KG1 (cell line): ENCODE measurements around the gene JCAD.
"Not testable (repeated sequence)": the region's sequence is repeated elsewhere in the genome, so short reads cannot be mapped to it uniquely, and the experiment has no call there.

ENCODE experiments used
- DNase-seq: peaks from one replicate; lab custom pipeline; 2025; lab: John Stamatoyannopoulos, UW

Gene JCAD

DNA sequence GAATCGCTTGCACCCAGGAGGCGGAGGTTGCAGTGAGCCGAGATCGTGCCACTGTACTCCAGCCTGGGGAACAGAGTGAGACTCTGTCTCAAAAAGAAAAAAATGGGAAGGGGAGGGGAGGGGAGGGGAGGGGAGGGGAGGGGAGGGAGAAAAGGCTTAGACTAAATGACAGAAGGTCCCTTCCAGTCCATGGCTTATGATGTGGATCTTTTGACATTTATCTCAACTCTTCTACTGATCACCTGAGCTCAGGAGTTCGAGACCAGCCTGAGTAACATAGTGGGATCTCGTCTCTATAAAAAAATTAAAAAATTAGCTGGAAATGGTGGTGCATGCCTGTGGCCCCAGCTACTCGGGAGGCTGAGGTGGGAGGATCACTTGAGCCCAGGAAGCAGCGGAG lies 34.0 kb downstream of the JCAD start:
- DNase-seq: not testable (repeated sequence)

- DNase-seq: no peak
Measured at GRCh38 chr10:30022590-30022989, 36.8 kb downstream of the JCAD start.

DNA sequence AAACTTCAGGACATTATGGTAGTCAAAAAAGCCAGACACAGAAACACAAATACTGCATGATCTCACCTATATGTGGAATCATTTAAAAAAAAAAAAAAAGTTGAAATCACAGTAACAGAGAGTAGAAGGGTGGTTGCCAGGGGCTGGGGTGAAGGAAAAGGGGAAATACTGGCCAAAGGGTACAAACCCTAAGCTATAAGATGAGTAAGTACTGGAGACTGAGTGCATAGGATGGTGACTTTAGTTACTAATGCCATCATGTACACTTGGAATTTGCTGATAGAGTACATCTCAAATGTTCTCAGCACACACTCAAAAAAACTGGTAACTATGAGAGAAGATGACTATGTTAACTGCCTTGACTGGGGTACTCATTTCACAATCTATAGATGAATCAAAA lies 39.9 kb downstream of the JCAD start:
- DNase-seq: no peak

GRCh38 chr10:30018496-30018895 lies 40.9 kb downstream of the JCAD start:
- no peak for DNase-seq

- DNase-seq: no peak
Measured at GRCh38 chr10:30017966-30018365, 41.4 kb downstream of the JCAD start.

GRCh38 chr10:30017556-30017955 lies 41.8 kb downstream of the JCAD start:
- no peak for DNase-seq

DNA sequence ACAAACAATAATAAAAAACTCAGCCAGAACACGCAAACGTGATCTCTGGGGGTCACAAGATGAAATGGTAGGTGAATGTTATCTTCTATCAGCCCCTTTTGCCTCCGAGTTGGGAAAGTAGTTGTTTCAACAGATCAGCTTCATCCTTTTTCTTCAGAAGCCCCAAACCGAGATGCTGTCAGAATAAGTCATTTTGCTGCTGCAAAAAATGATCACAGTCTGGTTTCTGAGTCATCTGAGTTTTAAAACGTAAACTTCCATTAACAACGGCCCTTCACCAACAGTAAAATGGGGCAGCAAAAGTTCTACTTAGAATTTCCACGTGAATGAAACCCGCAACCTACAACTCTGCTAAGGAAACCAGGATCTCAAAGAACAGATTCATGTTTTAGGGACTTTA lies 44.9 kb downstream of the JCAD start:
- DNase-seq: no peak

DNA sequence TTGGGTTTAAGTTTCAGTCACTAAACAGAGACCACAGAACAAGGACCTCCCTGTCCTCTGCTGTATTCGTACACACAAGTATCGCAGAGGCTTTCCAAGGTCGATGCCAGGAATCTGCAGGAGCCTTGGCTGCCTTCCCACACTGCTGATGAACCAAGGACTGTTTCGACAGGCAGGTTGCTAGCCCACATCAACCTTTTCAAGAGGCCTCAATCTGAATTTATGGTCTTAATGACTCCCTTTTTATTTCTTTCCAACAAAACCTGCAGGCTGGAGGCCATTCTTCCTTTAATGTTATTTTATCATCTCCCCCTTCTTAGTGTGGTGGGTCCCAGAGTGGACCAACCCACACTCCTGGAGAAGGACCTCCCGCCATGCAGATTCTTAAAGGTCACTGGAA lies 45.6 kb downstream of the JCAD start:
- DNase-seq: no peak

DNA sequence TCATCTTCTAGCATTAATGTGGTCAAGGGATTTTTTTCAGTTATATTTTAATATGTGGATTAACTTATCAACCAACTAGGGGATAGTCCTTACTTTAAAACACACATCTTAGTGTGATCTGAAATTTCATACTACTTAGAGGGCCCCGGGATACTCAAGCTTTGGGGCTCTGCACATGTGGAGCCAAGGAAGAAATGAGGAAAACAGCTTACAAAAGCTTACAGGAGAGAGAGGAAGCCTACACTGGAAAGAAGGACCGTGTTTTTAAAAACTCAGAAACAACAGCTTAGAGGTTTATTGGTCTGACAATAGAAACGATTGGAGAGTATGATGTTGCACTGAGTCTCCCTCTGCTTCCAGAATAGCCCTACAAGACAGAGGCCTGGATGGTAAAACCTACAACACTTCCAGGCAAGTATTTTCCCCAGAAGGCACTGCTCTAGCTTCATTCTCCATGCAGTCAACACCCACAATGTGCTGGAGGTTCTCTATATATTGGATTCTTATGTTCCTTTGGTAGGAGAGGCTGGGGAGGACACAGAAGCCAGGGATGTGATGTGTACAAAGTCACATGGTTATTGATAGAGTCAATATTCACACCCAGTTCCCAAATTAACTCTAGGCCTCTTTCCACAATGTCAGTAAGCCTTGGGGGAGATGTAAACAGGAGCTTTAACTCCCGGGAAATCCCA lies 47.3 kb downstream of the JCAD start:
- no peak for DNase-seq

GRCh38 chr10:30011396-30011795 lies 48.0 kb downstream of the JCAD start:
- no peak for DNase-seq

DNA sequence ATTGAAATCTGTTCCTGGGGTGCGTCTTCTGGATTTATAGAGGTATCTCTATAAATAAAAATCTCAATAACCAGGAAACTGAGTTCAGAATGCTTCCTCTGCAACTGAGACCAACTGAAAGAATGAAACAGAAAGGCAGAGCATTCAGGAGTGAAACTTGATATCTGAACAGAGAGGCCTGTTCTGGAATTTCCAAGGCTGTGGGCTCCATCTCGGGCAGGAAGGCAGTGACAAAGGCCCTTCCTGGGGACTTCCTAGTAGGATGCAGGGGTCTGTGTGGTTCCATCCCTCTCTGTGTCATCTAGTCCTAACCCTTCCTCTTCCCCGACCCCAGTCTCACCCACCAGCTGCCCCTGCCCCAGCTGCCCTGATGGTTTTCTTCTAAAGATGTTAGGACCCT lies 52.0 kb downstream of the JCAD start:
- DNase-seq: no peak

GRCh38 chr10:30006410-30006809 lies 53.0 kb downstream of the JCAD start:
- DNase-seq: no peak

GRCh38 chr10:30005116-30005515 lies 54.3 kb downstream of the JCAD start:
- not testable (repeated sequence) for DNase-seq

GRCh38 chr10:30002426-30003266 lies 56.7 kb downstream of the JCAD start:
- DNase-seq: peak; percentile 31

- DNase-seq: no peak
Measured at GRCh38 chr10:30000802-30001571, 58.4 kb downstream of the JCAD start.

DNA sequence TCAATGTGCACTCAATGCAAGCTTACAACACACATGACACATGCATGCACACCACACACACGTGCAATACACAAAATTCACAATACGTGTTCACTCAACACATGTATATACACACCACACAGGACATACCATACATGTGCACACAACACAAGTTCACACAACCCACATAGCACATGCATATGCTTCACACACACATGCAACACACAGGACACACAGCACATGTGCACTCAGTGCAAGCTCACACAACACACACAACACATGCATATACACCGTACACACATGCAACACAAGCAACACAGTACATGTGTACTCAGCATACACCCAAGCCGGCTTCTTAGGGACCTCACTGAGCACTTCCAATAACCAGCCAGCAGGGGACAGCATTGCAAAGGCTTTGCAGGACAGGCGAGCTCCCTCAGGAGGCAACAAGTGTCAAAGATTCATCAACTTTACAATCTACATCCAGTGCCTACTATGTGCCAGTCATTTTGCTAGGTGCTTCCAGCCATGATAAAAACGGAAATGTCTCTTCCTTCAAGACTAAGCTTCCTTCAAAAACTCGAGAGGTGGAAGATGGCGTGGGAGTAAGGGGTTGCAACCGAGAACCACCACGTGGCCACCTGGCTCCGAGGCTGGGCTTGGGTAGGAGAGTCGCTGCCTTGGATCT lies 61.1 kb downstream of the JCAD start:
- DNase-seq: peak; percentile 68

- DNase-seq: no peak
Measured at GRCh38 chr10:29994811-29995210, 64.6 kb downstream of the JCAD start.

DNA sequence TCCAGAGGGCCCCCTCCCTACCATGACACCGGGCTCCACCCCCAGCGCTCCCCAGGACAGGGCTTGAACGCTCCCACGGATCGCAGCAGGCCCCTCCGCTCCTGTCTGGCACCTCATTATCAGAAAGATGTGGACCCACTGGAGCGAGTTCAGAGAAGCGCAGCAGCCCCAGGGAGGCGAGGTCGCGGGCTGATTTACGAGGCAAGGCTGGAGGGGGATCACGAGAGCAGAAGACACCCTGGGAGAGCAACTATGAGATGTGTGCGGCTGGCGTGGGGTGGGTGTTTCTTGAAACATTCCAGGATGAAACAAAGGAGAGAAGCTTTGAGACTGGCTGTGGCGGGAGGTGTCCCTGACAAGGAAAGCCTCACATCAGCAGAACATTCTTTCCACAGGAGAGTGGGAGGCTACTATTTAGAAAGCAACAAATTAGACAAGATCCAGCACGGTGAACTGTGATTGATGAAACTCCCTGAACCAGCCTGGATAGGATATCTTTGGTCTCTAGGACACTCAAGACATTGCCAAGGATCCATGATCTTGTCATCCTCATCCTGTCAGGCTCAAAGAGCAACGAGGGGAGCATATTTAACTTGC lies 66.0 kb downstream of the JCAD start:
- no peak for DNase-seq

GRCh38 chr10:29992914-29993313 lies 66.5 kb downstream of the JCAD start:
- DNase-seq: no peak

GRCh38 chr10:29991382-29991781 lies 68.0 kb downstream of the JCAD start:
- DNase-seq: no peak

DNA sequence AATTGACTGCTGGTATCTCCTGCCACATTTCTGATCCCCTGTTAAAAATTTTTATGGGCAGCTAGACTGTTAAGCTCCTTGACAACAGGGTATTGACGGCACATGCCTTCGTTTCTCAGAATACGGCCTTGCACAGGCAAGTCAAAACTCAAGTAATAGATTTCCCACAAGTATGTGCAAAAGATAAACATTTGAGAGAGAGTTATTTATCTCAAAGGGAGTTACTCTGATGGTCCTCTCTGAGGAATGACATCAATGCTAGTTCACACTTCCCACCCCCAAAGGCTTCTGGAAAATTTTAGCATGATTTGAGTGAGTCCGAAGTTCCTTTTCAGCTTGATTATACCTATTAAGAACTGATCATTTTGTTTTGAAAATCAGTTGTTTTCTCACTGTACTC lies 71.9 kb downstream of the JCAD start:
- no peak for DNase-seq
